ENCODE data around the gene ZNF384.

DNA sequence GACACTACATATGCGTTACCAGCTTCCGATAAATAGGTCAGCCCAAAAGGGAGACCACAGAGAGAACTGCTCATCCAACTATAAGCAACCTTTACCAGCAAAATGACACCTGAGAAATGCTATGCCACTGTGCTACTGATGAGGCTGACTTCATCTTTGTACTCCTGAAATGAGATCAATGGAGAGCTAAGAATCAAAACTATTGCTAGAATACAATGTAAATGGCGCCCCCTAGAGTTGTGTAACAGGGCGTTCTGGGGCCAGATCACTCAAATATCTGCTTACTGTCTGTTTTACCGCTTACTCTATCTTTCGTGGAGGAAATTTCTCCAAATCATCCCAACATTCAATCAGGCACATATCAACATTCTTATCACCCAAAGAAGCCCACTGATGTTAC lies 4.6 kb downstream of the ZNF384 start:
- TF ChIP-seq, protein P1, sequence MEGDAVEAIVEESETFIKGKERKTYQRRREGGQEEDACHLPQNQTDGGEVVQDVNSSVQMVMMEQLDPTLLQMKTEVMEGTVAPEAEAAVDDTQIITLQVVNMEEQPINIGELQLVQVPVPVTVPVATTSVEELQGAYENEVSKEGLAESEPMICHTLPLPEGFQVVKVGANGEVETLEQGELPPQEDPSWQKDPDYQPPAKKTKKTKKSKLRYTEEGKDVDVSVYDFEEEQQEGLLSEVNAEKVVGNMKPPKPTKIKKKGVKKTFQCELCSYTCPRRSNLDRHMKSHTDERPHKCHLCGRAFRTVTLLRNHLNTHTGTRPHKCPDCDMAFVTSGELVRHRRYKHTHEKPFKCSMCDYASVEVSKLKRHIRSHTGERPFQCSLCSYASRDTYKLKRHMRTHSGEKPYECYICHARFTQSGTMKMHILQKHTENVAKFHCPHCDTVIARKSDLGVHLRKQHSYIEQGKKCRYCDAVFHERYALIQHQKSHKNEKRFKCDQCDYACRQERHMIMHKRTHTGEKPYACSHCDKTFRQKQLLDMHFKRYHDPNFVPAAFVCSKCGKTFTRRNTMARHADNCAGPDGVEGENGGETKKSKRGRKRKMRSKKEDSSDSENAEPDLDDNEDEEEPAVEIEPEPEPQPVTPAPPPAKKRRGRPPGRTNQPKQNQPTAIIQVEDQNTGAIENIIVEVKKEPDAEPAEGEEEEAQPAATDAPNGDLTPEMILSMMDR (IDR thresholded peaks at IDR 0.05) = peak in 1 of 3 donors; percentile 23
- TF ChIP-seq EP300 (IDR thresholded peaks at IDR 0.05) (no peak), POLR2A (IDR thresholded peaks at IDR 0.05) (no peak)

All from ovary (tissue), 3 donors.